NCI-H510A treated with DMSO at 0.1 percent for 48 hours (cell line): Measurements from ENCODE around the gene PCNX3.
A peak's percentile ranks its signal among the peaks of the same experiment; 100 is the strongest.

ENCODE experiments used
- DNase-seq: peaks from one replicate; lab custom pipeline; 2025; lab: John Stamatoyannopoulos, UW

Gene PCNX3

GRCh38 chr11:65615229-65615949, at the start of gene PCNX3:
Gene PCNX3, plus strand, starts transcription at chr11:65615776. Its CDS starts 536 bp downstream, at chr11:65616312.
- DNase-seq: peak; percentile 100

- no peak for DNase-seq
These were observed 46.2 kb upstream of the PCNX3 start for GRCh38 chr11:65569164-65569972.

GRCh38 chr11:65569973-65570918, 45.3 kb upstream of the PCNX3 start, which contains the start of gene ZNRD2:
Gene ZNRD2, plus strand, starts transcription at chr11:65570477. Its CDS starts 15 bp downstream, at chr11:65570492.
- peak; percentile 98 for DNase-seq

GRCh38 chr11:65571420-65571819, 44.2 kb upstream of the PCNX3 start:
- no peak for DNase-seq

- peak; percentile 67 for DNase-seq
These were observed 43.6 kb upstream of the PCNX3 start for GRCh38 chr11:65571940-65572339.

GRCh38 chr11:65572356-65573051, 43.1 kb upstream of the PCNX3 start, which contains the start of gene FAM89B:
Gene FAM89B, plus strand, starts transcription at chr11:65572538. Its CDS starts 132 bp downstream, at chr11:65572670.
- DNase-seq: peak; percentile 50

GRCh38 chr11:65573391-65574079, 42.0 kb upstream of the PCNX3 start:
- DNase-seq: no peak

- peak; percentile 86 for DNase-seq
These were observed 41.3 kb upstream of the PCNX3 start for GRCh38 chr11:65574109-65574810.

- no peak for DNase-seq
These were observed 40.6 kb upstream of the PCNX3 start for GRCh38 chr11:65574811-65575567.

- peak; percentile 34 for DNase-seq
These were observed 39.9 kb upstream of the PCNX3 start, which contains the start of gene EHBP1L1 for GRCh38 chr11:65575568-65576231. Gene EHBP1L1, plus strand, starts transcription at chr11:65576053. Its CDS starts 250 bp downstream, at chr11:65576303.

- DNase-seq: no peak
These were observed 39.2 kb upstream of the PCNX3 start for GRCh38 chr11:65576232-65576866.

GRCh38 chr11:65576867-65577755, 38.5 kb upstream of the PCNX3 start:
- no peak for DNase-seq

GRCh38 chr11:65577756-65578109, 37.8 kb upstream of the PCNX3 start:
- no peak for DNase-seq

- no peak for DNase-seq
These were observed 37.4 kb upstream of the PCNX3 start for GRCh38 chr11:65578134-65578533.

GRCh38 chr11:65578667-65579066, 36.9 kb upstream of the PCNX3 start:
- no peak for DNase-seq

- DNase-seq: no peak
These were observed 36.3 kb upstream of the PCNX3 start for GRCh38 chr11:65579291-65579690.

- no peak for DNase-seq
These were observed 35.4 kb upstream of the PCNX3 start for GRCh38 chr11:65580031-65580692.
